HG03520 (cell line): ENCODE measurements around the gene CEP89.
"Not testable (repeated sequence)": the region's sequence is repeated elsewhere in the genome, so short reads cannot be mapped to it uniquely, and the experiment has no call there.

ENCODE experiments used
- ATAC-seq: cut with Tn5 transposase; IDR thresholded peaks from one replicate; pipeline ENCODE4 v1.9.1; 2021; ENCODE audit warnings: mild to moderate bottlenecking, moderate library complexity; ENCODE audit not compliant: unreplicated experiment

Gene CEP89

GRCh38 chr19:32872391-32872790, 99.4 kb downstream of the CEP89 start:
- ATAC-seq, result no peak

GRCh38 chr19:32870981-32871451, 100.7 kb downstream of the CEP89 start:
- no peak for ATAC-seq

DNA sequence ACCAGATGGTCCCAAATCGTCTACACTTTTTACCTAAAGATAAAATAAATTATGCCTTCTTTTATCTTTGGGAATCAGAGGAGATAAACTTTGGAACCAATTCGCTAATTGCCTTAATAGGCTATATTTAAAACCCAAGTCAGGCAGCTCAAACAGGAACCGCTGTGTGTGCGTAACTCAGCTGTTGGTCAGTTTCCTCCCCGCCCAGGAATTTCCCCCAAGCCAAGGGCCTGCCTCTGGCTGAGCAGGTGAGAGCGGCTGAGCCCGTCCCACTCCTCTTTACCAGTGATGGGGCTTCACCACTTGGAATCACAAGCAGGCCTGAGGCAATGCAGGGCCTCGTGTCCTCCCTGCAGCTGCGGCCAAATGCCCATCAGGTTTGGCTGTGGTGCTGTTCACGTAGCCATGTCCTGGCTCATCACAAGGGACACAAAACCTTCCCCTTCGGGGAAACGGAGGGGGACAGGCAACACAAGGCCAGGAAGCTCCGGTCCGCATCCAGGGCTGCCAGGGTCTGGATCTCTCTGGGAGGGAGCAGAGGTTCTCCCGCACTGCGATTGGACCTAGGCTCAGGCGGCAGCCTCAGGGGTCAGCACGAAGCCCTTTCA, 101.7 kb downstream of the CEP89 start:
- ATAC-seq, result no peak

- no peak for ATAC-seq
Measured at GRCh38 chr19:32869369-32869965, 102.3 kb downstream of the CEP89 start, which contains the start of gene SLC7A9. Gene SLC7A9 (minus strand): TSS chr19:32869767. CDS start chr19:32868534, 1,233 bp downstream.

- ATAC-seq, result no peak
Measured at GRCh38 chr19:32868206-32868950, 103.4 kb downstream of the CEP89 start.

- ATAC-seq, result not testable (repeated sequence)
Measured at GRCh38 chr19:32867436-32867835, 104.3 kb downstream of the CEP89 start.

- ATAC-seq, result no peak
Measured at GRCh38 chr19:32866564-32867265, 105.0 kb downstream of the CEP89 start.

DNA sequence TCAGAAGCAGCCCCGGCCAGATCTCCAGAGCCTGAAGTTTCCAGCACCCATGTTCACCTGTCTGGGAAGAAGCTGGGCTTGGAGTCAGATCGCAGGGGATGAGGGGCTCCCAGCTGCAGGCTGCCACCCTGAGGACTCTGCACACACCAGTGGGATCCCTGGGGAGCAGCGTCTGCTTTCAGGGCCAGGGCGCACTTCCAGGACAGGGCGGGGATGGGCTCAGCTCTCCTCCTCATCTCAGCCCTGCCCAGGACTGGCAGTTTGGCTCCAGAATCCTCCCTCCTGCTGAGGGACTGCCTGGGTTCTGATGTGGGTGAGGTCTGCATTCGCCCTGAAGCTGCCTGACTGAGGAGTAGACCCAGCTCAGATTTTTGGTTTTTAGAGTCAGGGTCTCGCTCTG, 105.7 kb downstream of the CEP89 start:
- no peak for ATAC-seq

DNA sequence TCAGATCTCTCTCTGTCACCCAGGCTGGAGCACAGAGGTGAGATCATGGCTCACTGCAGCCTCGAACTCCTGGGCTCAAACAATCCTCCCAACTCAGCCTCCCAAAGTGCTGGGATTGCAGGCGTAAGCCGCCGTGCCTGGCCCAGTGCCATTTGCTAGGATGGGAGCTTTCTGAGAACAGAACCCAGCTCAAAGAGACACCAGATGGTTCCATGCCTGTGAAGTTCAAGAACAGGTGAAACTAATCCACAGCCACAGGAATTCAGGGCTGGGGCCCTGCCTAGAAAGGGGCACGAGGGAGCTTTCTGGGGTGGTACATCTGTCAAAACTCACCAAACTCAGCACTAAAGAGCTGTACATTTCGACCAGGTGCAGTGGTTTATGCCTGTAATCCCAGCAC, 106.4 kb downstream of the CEP89 start:
- ATAC-seq, result no peak

DNA sequence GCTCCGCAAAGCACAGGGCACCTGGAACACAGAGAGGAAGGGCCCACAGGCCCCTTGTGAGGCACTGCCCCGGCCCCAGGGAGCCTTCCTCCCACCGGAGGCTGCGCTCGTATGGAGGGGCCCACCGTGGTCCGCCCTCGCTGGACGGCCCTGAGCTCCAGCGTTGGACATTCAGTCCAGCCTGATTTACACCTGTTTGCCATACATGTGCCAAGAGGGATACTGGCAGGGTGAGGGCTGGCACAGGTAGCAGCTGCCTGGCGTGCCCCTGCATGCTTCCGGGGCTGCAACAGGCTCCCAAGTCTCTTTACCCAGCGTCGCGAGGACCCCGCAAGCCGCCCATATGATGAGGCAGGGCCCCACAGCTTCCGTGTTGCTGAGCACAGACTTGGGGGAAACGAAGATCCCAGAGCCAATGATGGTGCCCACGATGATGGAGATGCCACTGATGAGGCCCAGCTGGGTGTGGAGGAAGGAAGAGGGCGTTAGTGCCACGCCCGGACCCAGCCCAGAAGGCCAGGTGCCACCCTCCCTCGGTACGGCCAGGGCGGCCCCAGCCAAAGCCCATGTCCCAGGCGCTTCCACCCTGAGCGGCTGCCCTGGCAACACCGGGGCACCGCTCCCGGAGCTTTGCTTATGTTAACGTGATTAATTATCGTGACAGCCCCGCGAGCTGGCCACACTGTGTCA, 107.3 kb downstream of the CEP89 start:
- no peak for ATAC-seq

DNA sequence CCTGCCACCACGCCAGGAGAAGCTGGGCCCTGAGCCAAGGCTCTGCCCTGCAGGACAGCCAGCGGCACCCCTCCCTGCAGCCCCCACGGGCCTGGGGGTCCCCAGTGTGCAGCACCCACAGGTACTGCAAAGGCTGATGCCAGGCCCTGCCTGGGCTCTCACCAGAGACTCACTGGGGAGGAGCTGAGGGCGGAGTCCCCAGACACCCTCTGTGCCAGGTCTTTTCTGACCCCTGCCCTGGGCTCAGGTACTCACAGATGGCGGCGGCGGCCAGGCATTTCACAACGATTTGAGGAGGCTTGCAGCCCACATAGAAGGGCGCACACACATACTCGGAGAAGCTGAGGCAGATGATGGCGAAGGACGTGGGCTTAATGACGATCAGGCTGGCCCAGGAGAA, 107.9 kb downstream of the CEP89 start:
- no peak for ATAC-seq

- no peak for ATAC-seq
Measured at GRCh38 chr19:32863301-32863700, 108.5 kb downstream of the CEP89 start.

DNA sequence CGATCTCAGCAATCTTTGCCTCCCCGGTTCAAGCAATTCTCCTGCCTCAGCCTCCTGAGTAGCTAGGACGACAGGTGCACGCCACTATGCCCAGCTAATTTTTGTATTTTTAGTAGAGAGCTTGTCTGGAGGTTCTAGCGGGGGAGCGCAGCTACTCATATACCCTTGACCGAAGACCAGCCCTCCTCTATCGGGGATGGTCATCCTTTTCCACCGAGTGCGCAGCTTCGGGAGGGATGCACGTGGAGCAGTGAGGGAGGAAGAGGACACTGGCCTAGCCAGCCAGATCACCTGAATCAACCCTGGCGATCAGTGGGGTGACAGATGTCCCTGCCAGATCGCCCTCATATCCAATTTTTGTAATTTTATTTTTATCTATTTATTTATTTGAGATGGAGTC, 109.0 kb downstream of the CEP89 start:
- ATAC-seq, result no peak

DNA sequence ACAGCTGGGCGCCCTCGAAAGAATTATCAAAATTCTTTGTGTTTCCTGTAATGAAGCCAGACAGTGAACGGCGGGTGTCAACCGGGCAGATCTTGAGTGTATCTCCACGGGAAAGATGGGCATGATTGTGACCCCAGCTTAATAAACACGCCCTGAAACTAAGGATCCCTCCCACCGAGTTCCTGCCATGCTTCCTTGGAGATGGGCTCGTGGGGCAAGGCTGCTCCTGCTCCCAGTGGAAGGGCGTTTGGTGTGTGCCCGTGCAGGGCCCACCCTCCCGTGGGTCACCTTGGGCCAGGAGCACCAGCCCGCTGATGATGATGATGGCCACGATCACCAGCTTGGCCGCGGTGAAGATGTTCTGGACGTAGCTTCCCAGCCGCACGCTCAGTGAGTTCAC, 109.6 kb downstream of the CEP89 start:
- ATAC-seq, result no peak

- no peak for ATAC-seq
Measured at GRCh38 chr19:32861596-32861995, 110.2 kb downstream of the CEP89 start.

GRCh38 chr19:32859591-32859990, 112.2 kb downstream of the CEP89 start:
- no peak for ATAC-seq

DNA sequence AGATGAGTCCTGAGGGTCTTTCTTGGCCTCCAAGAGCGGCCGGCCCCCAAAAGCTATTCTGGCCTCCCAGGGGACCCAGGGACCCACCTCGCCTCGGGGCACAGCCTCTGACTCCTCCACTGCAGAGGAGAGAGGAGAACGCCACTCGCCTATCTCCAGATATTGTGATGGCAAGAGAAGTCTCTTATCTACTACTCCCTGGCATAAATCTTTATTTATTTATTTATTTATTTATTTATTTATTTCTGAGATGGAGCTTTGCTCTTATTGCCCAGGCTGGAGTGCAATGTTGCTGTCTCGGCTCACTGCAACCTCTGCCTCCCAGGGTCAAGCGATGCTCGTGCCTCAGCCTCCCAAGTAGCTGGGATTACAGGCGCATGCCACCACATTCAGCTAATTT, 113.2 kb downstream of the CEP89 start:
- ATAC-seq, result no peak

GRCh38 chr19:32858155-32858554, 113.6 kb downstream of the CEP89 start:
- no peak for ATAC-seq

DNA sequence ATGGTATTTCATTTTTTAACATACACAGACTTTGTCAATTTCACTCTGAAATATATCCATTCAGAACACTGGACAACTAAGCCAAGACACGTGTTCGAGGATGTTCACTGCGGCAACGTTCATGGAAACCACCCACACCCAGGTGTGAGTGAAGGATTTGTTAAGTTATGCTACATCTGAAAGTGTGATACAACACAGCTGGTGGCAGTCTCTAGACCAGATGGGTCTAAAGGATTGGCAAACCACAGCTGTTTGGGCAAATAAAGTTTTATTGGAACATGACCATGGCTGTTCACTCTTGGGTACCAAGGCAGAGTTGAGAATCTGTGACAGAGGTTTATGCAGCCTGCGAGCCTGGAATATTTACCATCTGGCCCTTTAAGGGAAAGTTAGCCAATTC, 114.2 kb downstream of the CEP89 start:
- ATAC-seq, result no peak

- ATAC-seq, result not testable (repeated sequence)
Measured at GRCh38 chr19:32856818-32857217, 114.9 kb downstream of the CEP89 start.

DNA sequence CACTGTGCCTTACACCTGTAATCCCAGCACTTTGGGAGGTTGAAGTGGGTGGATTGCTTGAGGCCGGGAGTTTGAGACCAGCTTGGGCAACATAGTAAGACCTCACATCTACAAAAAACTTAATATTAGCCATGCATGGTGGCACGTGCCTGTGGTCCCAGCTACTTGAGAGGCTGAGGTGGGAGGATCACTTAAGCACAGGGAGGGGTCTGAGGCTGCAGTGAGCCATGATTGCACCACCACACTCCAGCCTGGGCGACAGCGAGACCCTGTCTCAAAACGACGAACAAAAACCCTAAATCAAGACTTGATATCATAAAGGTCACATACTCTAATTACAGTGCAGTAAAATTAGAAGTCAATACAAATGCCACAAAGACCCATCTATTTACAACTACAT, 119.5 kb downstream of the CEP89 start:
- no peak for ATAC-seq
